HepG2 (cell line): ENCODE measurements around the gene CD58. TPM values are rescaled to one million over a fixed set of nuclear protein-coding genes. Genes with fewer than 3 reads are reported as not detected.

Source experiments
- ATAC-seq: fragments of 200-7000 bp; cut with Tn5 transposase; 3 replicates; pipeline ENCODE4 v1.9.1; 2020; ENCODE audit warnings: mild to moderate bottlenecking, moderate library complexity
- BruUV-seq: library from RNA; stranded (reverse); fragments of 400-500 nt; replicated peaks from 2 replicates; lab custom pipeline; 2021; lab: Mats Ljungman, UMichigan
- CTCF ChIA-PET: fragments of 300-600 bp; formaldehyde crosslinking; extraction: SDS; loops from one replicate; lab custom pipeline; 2021; ENCODE audit warnings: low total read pairs, inconsistent platforms, low intra/inter-chr PET ratio; lab: Yijun Ruan, JAX
- POLR2A ChIA-PET: fragments of 350-600 bp; sonication (Branson Sonifier 250); formaldehyde crosslinking; loops from one replicate; lab custom pipeline; 2020; ENCODE audit warnings: antibody characterized with exemption, inconsistent platforms; lab: Yijun Ruan, JAX
- DNase-seq: peaks from one replicate; pipeline ENCODE4 v3.0.0-alpha.2; 2015; ENCODE audit warnings: low spot score
- FAIRE-seq: peaks from 3 replicates; lab custom pipeline; 2011; peaks lifted over from hg19 to GRCh38; lab: Jason Lieb, UNC
- H2AFZ ChIP-seq: one replicate; pipeline ENCODE4 v1.6.1; 2011; ENCODE audit warnings: low read length, inconsistent platforms
- H3K27ac ChIP-seq: fragments of 300-600 bp; 3 replicates; pipeline ENCODE4 v1.8.0; 2011; ENCODE audit warnings: mixed run types, mild to moderate bottlenecking, mixed read lengths, low read length, inconsistent platforms; ENCODE audit not compliant: insufficient read depth; ENCODE audit errors: extremely low read length
- H3K27me3 ChIP-seq, 2 experiments: fragments of 200-600 bp in 1 of 2; 2 replicates in 1 of 2; 3 replicates in 1 of 2; pipeline versions ENCODE4 v1.6.0 to v1.8.0; 2011; ENCODE audit warnings: low read length in 2 of 2, mild to moderate bottlenecking in 2 of 2, moderate library complexity in 2 of 2, inconsistent platforms in 1 of 2; ENCODE audit not compliant: insufficient read depth in 2 of 2, control insufficient read depth in 1 of 2
- H3K36me3 ChIP-seq, 2 experiments: fragments of 200-600 bp in 1 of 2; replicated peaks in 1 of 2; 2 replicates in 1 of 2; 3 replicates in 1 of 2; pipeline versions ENCODE4 v1.5.1 to v1.8.0; 2011; ENCODE audit warnings: low read length in 2 of 2, inconsistent platforms in 1 of 2; ENCODE audit not compliant: insufficient read depth in 2 of 2, control insufficient read depth in 1 of 2
- H3K4me1 ChIP-seq: 2 replicates; pipeline ENCODE4 v1.5.1; 2012; ENCODE audit warnings: low read length, inconsistent platforms; ENCODE audit not compliant: insufficient read depth
- H3K4me2 ChIP-seq: 2 replicates; pipeline ENCODE4 v1.6.0; 2011; ENCODE audit warnings: low read depth, low read length, inconsistent platforms
- H3K4me3 ChIP-seq, 3 experiments: fragments of 200-600 bp in 1 of 3; sonication (generic), shearing (Covaris generic) in 1 of 3; replicated peaks in 1 of 3; 2 replicates each; pipeline ENCODE4 v1.5.1; 2011 to 2016; ENCODE audit warnings: low read length in 3 of 3, inconsistent platforms in 2 of 3, low read depth in 2 of 3, mild to moderate bottlenecking in 2 of 3, control low read depth in 1 of 3, mixed read lengths in 1 of 3; ENCODE audit not compliant: insufficient read depth in 1 of 3
- H3K79me2 ChIP-seq: one replicate; pipeline ENCODE4 v1.6.1; 2011; ENCODE audit warnings: low read length, inconsistent platforms; ENCODE audit not compliant: insufficient read depth
- H3K9ac ChIP-seq: 2 replicates; pipeline ENCODE4 v1.6.0; 2011; ENCODE audit warnings: mild to moderate bottlenecking, low read depth, low read length, inconsistent platforms; ENCODE audit not compliant: insufficient read depth
- H3K9me3 ChIP-seq: 2 replicates; pipeline ENCODE4 v1.5.1; 2012; ENCODE audit warnings: mild to moderate bottlenecking, low read length
- H4K20me1 ChIP-seq: 2 replicates; pipeline ENCODE4 v1.6.0; 2011; ENCODE audit warnings: inconsistent platforms, mild to moderate bottlenecking, low read length, moderate library complexity; ENCODE audit not compliant: insufficient read depth
- ADNP ChIP-seq: sonication (generic); formaldehyde crosslinking; IDR thresholded peaks from 2 replicates; pipeline ENCODE4 v1.4.0; 2020; ENCODE audit warnings: missing genetic modification reagents
- CENPT ChIP-seq: sonication (generic); formaldehyde crosslinking; IDR thresholded peaks from 2 replicates; pipeline ENCODE4 v1.8.0; 2022; ENCODE audit warnings: low read depth, mild to moderate bottlenecking, moderate library complexity, missing genetic modification reagents
- FUBP1 ChIP-seq: sonication (generic); formaldehyde crosslinking; IDR thresholded peaks from 2 replicates; pipeline ENCODE4 v1.5.1; 2020; ENCODE audit warnings: missing genetic modification reagents, mild to moderate bottlenecking, borderline replicate concordance
- HMGA1 ChIP-seq: sonication (generic); formaldehyde crosslinking; conservative IDR thresholded peaks from 2 replicates; pipeline ENCODE4 v1.4.0; 2020; ENCODE audit warnings: missing genetic modification reagents
- HNF4A ChIP-seq: sonication (generic); formaldehyde crosslinking; IDR thresholded peaks from 2 replicates; pipeline ENCODE4 v1.4.0; 2020; ENCODE audit warnings: missing genetic modification reagents
- MIER3 ChIP-seq: IDR thresholded peaks from 2 replicates; pipeline ENCODE4 v1.6.1; 2016; ENCODE audit warnings: missing compliant biosample characterization, borderline replicate concordance
- MZF1 ChIP-seq: sonication (generic); formaldehyde crosslinking; IDR thresholded peaks from 2 replicates; pipeline ENCODE4 v1.8.1; 2023; ENCODE audit warnings: mild to moderate bottlenecking, missing genetic modification reagents, borderline replicate concordance
- PAXIP1 ChIP-seq: sonication (generic); formaldehyde crosslinking; conservative IDR thresholded peaks from 2 replicates; pipeline ENCODE4 v1.4.0; 2020; ENCODE audit warnings: mild to moderate bottlenecking, missing genetic modification reagents, moderate library complexity
- ZBTB34 ChIP-seq: sonication (generic); formaldehyde crosslinking; IDR thresholded peaks from 2 replicates; pipeline ENCODE4 v1.8.0; 2022; ENCODE audit warnings: mild to moderate bottlenecking, missing genetic modification reagents
- ZNF331 ChIP-seq: sonication (generic); formaldehyde crosslinking; IDR thresholded peaks from 2 replicates; pipeline ENCODE4 v1.4.0; 2020; ENCODE audit warnings: missing genetic modification reagents
- WGBS: methylation state at CpG from one replicate; pipeline ENCODE4 v1.1.6; 2017; ENCODE audit warnings: low lambda C conversion rate; 5-methylcytosine and 5-hydroxymethylcytosine counted together
- in situ Hi-C: cut with HindIII; loops from 2 replicates; pipeline ENCODE4 v1.10.0; 2017; ENCODE audit warnings: low pct_unique_long_range_greater_than_20kb; ENCODE audit not compliant: extremely low pct_ligation_motif_present
- intact Hi-C: fragments of 100-400 bp; cut with micrococcal nuclease; formaldehyde crosslinking; loops from one replicate; pipeline ENCODE4 v1.10.0; 2022; ENCODE audit not compliant: unreplicated experiment
- polyA plus RNA-seq, 8 experiments: library from polyadenylated mRNA; depleted of rRNA in 3 of 8; stranded (reverse) in 7 of 8; unstranded in 1 of 8; fragments of >200 nt; fragmentation: Illumina TruSeq in 4 of 8; extraction: Trizol in 4 of 8; gene quantifications; 2 replicates each; pipeline versions ENCODE4 v1.2.1 to v1.2.3, GENCODE V29; 2011 to 2016; ENCODE audit warnings: low read depth in 4 of 8, missing spikeins in 1 of 8, mixed read lengths in 1 of 8; ENCODE audit not compliant: insufficient read depth in 1 of 8
- total RNA-seq, 5 experiments: library from RNA; depleted of rRNA; stranded (reverse); fragments of >200 nt; fragmentation: Illumina TruSeq; extraction: Trizol; gene quantifications; 2 replicates each; pipeline ENCODE4 v1.2.3, GENCODE V29; 2016; ENCODE audit warnings: low read depth in 1 of 5
- TF ChIP-seq, protein P1 (sequence below): IDR thresholded peaks from 2 replicates; pipeline ENCODE4 v1.6.1; 2012; ENCODE audit warnings: low read length, improper control_type of control experiment

CD58 gene
- total and polyA plus RNA-seq, 2 of the 13 experiments (the other 11 are each of a cell fraction or from before 2014, with no cell fraction given), result 9.4 to 13.5 TPM

DNA sequence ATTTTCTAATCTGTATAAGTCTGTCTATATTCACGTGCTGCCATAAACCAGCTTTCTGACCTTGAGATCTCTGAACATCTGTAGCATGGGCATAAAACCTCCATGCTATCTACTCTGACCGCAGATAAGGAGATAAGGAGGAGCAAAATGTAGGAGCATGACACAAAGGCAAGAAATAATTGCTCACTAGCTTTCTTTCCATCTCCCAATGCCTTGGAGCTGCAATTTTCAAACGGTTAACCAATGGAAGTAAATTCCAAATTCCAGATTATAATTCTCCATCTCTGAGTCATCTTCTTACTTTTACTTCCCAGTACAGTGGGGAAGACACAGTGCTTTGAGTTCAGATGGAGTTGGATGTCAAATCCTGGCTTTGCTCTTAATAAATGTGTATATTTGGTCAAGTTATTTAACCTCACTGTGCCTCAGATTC lies 41.6 kb downstream of the CD58 start (continued):
- no peak for TF ChIP-seq CENPT (CRISPR knock-in tag)

GRCh38 chr1:116528329-116529083 lies 42.3 kb downstream of the CD58 start:
- Histone ChIP-seq H3K4me2 (peak overlapping the region; percentile 21; the same call in 1 of the 2 replicates), H3K4me1 (peaks cover 37% of the 10 kb centered on the region), H3K79me2 (peaks cover 35% of the 10 kb centered on the region), H3K36me3 (peaks cover 8 to 23% of the 10 kb centered on the region in 2 experiments; a peak in 4 of 5 replicates), H3K9me3 (peaks cover 15% of the 10 kb centered on the region), H3K4me3 (no peak overlapping the region), H2AFZ (no peak overlapping the region), H3K27me3 (no peaks in the 10 kb centered on the region), H3K27ac (peak overlapping the region; percentile 50), H4K20me1 (peaks cover 19% of the 10 kb centered on the region), H3K9ac (no peak overlapping the region)
- 8% methylated on average over 1 of the region's 1 CpG for WGBS
- ChIA-PET POLR2A (no interaction called here), CTCF (no interaction called here)
- in situ Hi-C loops (no loop called here), intact Hi-C loops (loop anchor here (5.0 kb wide), 1 partner anchor 44 kb away; the partner anchor contains the start of gene CD58)
- BruUV-seq, result no TSS peak
- DNase-seq (peak; percentile 79), FAIRE-seq (peak; percentile 50), ATAC-seq (peak; percentile 91)
- no peak for TF ChIP-seq ZBTB34 (CRISPR knock-in tag)
- TF ChIP-seq MIER3 (CRISPR knock-in tag), result no peak
- no peak for TF ChIP-seq FUBP1 (CRISPR knock-in tag)
- TF ChIP-seq PAXIP1 (CRISPR knock-in tag), result peak; percentile 64
- TF ChIP-seq ZNF331 (CRISPR knock-in tag), result no peak
- no peak for TF ChIP-seq ADNP (CRISPR knock-in tag)
- TF ChIP-seq HNF4A (CRISPR knock-in tag), result peak; percentile 45
- TF ChIP-seq, protein P1, sequence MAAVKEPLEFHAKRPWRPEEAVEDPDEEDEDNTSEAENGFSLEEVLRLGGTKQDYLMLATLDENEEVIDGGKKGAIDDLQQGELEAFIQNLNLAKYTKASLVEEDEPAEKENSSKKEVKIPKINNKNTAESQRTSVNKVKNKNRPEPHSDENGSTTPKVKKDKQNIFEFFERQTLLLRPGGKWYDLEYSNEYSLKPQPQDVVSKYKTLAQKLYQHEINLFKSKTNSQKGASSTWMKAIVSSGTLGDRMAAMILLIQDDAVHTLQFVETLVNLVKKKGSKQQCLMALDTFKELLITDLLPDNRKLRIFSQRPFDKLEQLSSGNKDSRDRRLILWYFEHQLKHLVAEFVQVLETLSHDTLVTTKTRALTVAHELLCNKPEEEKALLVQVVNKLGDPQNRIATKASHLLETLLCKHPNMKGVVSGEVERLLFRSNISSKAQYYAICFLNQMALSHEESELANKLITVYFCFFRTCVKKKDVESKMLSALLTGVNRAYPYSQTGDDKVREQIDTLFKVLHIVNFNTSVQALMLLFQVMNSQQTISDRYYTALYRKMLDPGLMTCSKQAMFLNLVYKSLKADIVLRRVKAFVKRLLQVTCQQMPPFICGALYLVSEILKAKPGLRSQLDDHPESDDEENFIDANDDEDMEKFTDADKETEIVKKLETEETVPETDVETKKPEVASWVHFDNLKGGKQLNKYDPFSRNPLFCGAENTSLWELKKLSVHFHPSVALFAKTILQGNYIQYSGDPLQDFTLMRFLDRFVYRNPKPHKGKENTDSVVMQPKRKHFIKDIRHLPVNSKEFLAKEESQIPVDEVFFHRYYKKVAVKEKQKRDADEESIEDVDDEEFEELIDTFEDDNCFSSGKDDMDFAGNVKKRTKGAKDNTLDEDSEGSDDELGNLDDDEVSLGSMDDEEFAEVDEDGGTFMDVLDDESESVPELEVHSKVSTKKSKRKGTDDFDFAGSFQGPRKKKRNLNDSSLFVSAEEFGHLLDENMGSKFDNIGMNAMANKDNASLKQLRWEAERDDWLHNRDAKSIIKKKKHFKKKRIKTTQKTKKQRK, result no peak
- TF ChIP-seq HMGA1, result no peak
- TF ChIP-seq MZF1, result no peak
